Stimulated activated CD8-positive, alpha-beta memory T cell treated with anti-CD3 and anti-CD28 coated beads, Interleukin-7, amount 100 ng/mL, for 4 hours (primary cell): ENCODE data around the gene FBXO17.
A peak's percentile ranks its signal among the peaks of the same experiment; 100 is the strongest.
"Not testable (repeated sequence)": the region's sequence is repeated elsewhere in the genome, so short reads cannot be mapped to it uniquely, and the experiment has no call there.

Experiments
- DNase-seq, 2 donors: peaks; one replicate each; pipeline ENCODE4 v3.0.0-alpha.2; 2020; ENCODE audit warnings: low read depth in 2 of 2

Gene FBXO17

DNA sequence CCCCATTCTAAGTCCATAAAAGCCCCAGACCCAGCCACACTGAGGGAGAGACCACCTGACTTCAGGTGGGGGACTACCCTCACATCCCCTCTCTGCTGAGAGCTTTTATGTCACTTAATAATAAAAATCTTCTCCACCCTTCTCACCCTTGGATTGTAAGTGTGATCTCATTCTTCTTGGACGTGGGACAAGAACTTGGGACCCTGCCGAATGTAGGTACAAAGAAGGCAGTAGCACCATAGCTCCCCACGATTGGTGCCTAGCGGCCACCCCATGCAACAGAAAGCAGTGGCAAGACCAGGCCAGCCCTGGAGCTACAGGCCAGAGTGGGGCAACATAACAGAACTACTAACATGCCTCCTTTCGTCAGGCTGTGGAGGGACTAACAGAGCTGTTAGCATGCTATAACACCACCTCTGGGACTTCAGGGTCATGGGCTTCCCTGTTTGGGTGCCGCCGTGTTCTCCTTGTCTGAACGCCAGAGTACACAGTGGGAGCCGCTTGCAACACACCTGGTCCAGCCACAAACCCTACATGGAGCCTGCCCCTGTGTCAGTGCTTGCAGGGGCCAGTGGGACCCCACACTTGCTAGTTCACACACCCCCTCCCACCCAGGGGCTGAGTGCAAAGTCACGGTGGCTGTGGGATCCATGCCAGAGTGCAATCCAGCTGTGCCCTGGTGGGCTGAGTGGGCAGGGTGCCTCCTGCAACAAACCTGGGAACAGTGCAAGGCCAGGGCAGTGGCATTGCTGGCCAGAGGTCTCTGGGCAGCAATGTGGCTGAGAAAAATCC is 5.2 kb upstream of the FBXO17 start:
- DNase-seq, result no peak

DNA sequence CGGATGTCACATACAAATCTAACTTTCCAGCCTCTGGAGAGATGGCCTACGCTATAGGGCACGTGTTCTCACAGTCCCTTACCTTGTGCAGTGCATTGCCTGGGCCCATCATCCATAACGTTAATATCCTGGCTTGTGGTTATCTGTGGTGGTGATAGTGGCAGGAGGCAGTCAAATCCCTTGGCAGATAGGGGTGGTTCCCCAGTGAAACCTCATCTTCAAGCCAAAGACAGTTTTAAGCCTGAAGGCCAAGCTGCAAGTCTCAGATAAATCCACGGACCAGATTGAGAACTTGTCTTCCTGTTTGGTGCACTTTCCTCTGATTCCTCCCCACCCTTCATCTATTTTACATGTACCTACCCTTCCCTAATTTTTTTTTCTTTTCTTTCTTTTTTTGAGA is 4.3 kb upstream of the FBXO17 start:
- no peak for DNase-seq

DNA sequence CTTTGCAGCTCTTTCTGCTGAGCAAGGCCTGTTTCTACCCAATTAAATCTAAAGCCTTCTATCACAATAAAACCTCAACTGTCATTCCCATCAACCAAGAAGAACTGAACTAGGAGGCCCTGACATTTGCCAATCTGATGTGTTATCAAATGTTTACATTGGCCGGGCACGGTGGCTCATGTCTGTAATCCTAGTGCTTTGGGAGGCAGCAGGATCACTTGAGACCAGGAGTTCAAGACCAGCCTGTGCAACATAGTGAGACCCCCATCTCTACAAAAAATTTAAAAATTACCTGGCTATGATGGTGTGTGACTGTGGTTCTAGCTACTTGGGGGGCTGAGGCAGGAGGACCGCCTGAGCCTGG is 2.8 kb upstream of the FBXO17 start:
- DNase-seq, result no peak

DNA sequence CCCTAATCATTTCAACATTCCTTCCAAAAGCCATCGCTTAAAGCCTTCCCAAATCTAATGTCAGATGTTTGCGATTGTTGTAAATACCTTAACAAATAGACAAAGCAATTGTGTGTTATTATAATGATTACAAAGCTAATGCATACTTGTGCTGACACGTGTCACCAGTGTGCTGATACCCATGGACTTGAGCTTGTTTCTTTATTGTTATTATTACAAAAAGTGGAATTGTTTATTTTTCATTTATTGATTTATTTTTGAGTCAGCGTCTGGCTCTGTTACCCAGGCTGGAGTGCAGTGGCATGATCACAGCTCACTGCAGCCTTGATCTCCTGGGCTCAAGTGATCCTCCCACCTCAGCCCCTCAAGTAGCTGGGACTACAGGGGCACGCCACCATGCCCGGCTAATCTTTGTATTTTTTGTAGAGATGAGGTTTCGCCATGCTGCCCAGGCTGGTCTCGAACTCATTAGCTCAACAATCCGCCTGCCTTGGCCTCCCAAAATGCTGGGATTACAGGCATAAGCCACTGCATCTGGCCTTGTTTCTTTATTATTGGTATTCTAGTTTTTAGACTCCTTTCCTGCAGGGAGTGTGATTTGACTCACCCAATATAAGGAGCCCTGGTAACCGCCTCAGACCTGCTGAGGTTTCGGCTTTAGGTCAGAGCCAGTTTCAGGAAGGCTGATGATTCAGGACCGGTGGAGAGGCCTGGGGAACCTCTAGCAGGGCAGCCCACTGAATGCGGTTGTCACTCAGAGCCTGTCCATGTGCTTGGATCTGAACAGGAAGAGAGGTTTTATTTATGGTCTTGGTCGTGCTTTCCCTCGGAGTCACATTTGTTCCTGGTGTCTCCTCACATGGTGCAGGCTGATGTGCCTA is 2.1 kb upstream of the FBXO17 start:
- no peak for DNase-seq

DNA sequence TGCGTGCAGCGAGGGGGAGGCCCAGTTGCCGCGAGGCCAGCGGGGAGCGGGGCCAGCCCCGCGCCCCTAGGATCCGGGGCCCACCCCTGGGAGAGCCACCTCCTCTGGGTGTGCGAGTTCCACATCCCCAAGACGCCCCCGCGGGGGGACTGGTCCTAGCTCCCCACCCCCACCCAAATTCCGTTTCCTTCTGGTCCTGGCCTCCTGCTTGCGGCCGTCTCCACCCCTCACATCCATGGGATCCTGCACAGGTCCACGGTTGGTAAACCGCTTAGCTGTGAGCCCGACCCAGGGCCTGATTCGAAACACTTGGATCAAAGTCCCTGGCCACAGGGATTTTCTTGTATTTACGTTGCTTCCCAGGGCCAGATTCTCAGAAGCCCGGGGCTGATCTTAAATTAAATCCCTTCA is 324 bp upstream of the FBXO17 start:
- no peak for DNase-seq

DNA sequence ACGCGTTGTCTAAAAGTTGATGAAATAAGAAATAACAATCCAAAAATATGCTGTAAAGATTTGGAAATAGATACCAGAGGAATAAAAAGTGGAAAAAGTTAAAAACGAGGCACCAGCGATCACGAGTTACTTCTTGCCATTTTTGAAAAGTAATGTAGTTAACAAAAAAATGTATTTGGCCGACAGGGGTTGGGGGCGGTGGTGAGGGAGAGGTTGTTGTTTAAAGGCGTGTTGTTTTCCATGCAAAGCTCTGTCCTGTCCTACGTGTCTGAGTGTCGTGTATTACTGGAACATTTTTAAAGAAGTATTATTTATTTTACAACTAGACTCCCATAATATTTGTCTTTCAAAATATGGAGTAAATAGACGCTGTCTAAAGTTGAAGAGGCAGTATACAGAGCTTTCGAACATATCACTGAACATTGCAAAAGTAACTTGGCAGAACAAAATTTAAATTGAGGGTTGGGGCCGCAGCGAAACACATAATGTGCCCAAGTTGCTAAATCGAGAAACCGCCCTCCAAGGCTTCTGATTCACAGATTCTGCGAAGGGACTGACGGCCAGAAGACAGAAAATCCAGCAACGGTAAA is 823 bp downstream of the FBXO17 start:
- DNase-seq, result no peak

DNA sequence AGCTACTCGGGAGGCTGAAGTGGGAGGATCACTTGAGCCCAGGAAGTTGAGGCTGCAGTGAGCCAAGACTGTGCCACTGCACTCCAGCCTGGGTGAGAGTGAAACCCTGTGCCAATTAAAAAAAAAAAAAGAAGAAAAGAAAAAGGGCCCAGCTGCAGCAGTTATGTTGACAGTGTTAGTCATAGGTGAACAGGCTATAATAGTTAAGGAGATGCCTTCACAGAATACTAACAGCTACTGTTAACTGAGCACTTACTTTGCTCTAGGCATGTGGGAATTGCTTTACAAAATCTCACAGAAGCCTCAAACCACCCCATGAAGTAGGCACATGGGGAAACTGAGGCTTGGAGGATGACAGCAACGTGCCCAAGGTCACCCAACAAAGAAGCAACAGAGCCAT is 3.9 kb downstream of the FBXO17 start:
- no peak for DNase-seq

DNA sequence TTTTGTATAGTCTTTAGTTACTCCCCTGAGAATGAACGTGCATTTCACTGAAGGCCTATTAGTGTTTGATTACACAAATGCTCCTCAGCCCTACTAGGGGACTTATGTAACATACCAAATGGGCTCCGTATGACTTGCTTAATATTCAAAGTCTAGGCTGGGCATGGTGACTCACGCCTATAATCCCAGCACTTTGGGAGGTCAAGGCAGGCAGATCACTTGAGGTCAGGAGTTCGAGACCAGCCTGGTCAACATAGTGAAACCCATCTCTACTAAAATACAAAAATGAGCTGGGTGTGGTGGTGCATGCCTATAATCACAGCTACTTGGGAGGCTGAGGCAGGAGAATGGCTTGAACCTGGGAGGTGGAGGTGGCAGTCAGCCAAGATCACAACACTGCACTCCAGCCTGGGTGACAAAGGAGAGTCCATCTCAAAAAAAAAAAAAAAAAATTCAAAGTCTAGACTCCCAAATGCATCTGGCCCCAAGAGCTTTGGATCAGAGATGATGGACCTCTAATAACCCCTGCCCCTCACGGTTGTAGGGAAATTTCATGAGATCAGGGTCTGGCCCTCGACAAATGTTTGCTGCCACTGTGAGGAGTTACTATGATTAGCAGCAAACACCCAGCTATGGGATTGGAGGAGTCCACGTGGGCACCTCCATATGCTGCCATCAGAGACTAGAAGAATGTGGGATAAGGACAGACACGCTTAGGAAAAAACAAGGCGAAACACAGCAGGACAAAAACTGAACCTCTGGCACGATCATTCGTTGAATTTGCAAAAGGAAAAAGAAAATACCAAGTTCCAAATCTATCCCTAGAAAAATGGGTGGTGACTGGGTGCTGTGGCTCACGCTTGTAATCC is 4.6 kb downstream of the FBXO17 start:
- DNase-seq, result no peak

DNA sequence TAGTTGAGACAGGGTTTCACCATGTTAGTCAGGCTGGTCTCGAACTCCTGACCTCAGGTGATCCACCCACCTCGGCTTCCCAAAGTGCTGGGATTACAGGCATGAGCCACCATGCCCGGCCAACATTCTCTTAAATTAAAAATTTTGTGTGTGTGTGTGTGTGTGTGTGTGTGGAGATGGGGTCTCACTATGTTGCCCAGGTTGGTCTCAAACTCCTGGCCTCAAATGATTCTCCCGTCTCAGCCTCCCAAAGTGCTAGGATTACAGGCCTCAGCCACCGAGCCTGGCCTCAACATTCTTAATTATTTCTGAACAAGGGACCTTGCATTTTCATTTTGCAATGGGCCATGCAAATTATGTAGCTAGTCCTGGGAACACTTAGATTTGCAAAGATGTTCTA is 9.4 kb downstream of the FBXO17 start:
- DNase-seq, result not testable (repeated sequence)

DNA sequence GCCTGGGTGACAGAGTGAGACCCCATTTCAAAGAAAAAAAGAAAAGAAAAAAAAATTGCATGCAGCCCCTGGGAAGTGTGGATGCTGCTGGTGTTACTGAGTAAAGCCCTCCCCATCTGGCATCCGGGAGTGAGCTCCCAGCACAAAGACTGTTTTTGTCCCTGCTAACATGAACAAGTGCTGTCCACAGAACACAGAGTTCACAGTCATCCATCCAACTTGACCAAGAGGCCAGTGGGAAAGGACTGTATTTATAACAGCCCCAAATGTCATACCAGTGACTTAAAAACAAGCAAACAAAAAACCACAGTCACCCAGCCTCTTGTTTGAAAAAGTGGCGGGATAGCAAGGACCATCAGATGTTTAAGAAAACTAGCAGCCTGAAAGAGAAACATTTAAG is 10.8 kb downstream of the FBXO17 start:
- DNase-seq, result no peak

DNA sequence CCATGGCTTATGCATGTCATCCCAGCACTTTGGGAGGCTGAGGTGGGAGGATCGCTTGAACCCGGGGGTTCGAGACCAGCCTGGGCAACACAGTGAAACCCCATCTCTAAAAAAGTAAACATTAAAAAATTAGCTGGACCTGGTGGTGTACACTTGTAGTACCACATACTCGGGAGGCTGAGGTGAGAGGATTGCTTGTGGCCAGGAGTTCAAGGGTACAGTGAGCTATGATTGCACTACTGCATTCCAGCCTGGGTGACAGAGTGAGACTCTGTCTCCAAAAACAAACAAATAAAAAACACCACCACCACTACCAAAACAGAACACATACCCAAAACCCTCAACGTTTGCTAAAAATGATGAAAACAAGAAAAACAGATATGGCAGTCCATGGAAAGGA is 15.9 kb downstream of the FBXO17 start:
- DNase-seq, result no peak

DNA sequence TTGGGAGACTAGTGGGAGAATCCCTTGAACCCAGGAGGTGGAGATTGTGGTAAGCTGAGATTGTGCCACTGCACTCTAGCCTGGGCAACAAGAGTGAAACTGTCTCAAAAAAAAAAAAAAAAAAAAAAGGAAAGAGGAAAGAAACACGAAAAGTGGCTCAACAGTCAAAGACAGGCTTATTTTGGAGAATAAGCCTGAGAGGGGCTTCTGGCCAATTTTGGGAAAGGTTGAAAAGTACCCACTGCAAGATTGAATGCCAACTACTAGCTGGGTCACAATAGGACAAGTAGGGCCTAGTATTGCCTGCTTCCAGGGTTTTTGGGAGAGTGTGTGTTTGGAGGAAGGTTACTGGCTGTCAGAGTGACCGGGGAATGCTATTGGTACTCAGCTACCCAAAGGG is 17.2 kb downstream of the FBXO17 start:
- DNase-seq, result no peak

DNA sequence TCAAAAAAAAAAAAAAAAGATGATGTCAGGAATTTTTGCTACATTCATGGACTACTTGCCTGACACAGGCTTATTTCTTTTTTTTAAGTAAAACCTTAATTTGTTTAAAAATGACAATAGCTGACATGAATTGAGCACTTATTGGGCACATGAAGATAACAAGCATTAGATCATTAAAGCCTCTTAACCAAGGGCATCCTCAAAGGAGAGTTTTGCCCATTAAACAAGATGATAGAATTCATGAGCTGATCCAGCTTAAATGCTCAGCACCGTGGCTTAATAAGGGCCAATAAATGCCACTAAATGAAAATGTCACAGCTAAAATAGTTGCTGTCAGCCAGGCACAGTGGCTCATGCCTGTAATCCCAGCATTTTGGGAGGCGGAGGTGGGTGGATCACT is 19.3 kb downstream of the FBXO17 start:
- no peak for DNase-seq

DNA sequence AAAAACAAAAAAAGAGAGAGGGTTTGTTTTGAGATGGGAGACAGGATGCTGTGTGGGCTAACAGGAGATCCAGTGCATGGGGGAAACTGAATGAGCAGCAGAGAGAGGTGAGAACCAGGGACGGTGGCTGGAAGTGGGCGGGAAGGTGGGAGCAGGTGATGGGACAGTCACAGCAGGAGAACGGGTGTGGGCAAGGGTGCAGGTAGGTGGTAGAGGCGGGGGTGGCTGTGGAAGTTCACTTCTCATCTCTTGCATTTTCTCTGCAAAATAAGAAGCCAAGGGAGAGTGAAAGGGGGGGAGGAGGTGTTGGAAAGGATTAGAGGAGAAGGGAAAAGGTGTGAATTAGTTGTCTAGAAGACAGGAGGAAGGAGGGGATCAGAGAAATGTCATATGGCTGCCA is 21.9 kb downstream of the FBXO17 start:
- no peak for DNase-seq

DNA sequence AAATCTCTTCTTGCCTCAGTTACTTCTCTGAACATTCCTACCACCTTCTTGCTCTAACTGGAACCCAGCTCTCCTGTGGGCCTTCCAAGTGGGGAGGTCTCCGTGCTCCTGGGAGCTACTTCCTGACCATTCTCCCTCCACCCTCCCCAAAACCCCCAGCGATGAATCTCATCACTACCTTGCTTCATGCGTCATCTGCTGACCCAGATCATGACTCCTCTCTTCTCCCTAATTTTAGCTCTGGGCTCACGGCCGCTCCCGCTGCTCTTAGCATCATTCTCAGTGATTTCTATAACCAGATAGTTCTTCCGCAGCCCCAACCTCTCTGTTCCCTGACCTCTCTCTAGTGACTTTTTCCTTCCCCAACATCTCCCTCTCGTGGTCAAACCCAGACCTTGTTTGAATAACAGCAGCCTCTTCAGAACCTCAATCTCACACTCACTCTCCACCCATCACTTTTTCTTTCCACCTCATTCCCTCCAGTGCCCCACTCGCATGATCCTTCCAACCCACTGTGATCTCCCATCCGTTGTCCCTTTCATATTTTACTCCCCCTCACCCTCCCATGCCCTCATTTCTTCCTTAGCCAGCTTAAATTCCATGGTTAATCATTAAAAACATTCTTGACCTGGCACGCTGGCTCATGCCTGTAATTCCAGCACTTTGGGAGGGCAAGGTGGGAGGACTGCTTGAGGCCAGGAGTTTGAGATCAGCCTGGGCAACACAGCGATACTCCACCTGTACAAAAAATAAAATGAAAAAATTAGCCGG is 23.0 kb downstream of the FBXO17 start:
- no peak for DNase-seq

DNA sequence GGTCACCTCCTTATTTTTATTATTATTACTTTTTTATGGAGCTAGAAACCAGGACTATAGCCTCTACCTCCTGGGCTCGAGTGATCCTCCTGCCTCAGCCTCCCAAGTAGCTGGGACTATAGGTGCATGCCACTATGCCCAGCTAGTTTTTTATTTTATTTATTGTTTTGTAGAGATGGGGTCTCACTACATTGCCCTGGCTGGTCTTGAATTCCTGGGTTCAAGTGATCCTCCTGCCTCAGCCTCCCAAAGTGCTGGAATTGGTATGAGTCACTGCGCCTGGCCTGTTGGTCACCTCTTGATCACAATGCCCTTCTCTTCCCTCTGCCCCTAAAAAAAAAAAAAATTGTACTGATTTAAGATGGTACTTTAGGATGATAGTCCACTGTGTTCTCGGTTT is 24.4 kb downstream of the FBXO17 start:
- no peak for DNase-seq

DNA sequence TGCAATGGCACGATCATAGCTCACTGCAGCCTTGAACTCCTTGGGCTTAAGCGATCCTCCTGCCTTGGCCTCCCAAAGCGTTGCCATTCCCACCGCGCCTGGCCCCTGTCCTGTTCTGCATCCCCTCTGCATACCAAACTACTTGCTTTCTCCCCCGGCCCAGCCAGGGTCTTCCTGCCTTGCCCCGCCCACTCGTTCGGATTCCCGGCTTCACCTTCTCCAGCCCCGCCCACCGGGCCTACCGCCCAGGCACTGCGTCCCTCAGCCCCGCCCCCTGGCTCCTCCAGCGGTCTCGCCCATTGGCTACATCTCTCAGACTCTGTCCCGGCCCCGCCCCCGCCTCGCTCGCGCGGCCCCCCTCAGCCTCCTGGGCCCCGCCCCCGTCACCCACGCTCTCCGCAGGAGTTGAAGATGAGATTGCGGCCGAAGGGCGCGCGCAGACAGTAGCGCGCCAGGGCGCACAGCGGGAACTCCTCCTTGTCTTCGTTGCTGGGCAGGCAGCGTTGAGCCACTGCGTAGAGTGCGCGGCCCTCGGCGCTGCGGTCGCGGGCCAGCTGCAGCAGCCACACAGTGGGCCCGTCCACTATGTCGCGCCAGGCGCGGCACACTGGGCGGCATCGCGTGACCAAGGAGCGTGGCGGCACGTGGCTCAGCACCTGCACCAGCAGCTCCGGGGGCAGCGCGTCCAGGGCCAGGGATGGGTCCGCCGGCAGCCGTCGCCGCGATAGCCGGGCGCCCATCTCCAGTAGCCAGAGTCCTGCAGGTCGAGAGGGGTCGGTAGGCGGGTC is 25.8 kb downstream of the FBXO17 start:
- peak; percentile 78 to 81 for DNase-seq

DNA sequence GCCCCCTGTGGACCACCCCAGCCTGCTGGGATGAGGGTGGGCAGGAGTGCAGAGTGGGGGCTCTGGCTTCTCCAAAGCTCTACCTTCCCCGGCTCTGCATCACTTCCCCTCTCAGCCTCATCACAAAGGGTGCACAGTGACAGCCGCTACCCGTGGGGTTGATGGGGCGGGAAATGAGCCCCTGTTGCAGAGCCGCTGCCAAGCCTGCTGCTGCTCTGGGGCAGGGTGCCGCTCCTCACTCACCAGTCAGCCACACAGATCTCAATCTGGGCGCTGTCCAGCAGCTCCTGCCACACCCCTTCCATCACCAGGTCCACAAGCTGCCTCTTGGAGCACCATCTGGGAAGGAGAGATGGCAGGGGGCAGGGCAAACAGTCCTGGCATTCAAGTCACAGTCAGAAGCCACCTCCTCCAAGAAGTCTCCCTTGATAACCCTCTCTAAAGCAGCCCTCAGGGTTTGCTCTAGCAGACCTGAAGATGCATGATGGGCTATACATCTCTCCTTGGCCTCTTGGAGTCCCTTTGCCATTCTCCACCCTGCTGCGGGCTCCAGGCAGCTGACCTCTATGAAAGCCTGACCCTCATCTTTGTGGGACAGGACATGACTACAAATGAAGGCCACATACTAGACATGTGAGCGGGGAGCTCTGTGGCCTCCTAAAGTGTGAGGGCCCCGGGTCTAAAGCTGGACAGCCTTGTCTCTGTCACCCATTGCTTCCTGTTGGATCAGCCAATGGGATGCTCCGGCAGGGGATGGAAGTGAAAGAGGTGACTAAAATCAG is 29.1 kb downstream of the FBXO17 start:
- DNase-seq, result no peak

DNA sequence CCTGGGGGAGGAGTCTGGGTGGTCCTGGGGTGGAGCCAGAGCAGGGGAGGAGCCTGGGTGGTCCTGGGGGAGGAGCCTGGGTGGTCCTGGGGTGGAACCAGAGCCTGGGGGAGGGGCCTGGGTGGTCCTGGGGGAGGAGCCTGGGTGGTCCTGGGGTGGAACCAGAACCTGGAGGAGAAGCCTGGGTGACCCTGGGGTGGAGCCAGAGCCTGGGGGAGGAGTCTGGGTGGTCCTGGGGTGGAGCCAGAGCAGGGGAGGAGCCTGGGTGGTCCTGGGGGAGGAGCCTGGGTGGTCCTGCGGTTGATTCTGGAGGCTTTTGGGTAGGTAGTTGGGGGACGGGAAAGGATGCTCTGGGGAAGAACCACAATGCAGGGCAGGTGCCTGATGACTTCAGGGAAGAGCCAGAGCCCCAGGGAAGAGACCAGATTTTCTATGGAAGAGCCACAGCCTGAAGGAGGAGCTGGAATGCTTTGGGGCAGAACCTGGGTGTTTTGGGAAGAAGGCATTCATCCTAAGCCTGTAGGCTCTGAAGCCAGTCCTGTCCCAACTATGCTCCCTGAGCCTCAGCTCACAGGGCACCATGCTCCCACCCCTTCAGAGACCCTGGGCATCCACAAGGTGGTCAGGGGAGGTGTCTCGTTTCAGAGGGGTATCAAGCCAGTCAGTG is 29.8 kb downstream of the FBXO17 start:
- DNase-seq, result no peak
